A673 (cell line): Measurements from ENCODE around the gene GPR31. TPM values are rescaled to one million over a fixed set of nuclear protein-coding genes. Genes with fewer than 3 reads are reported as not detected.

Experiments
- BruUV-seq: library from RNA; stranded (reverse); fragments of 400-500 nt; replicated peaks from 2 replicates; lab custom pipeline; 2021; lab: Mats Ljungman, UMichigan
- CTCF ChIA-PET: fragments of 300-600 bp; sonication (Branson Sonifier 250); formaldehyde crosslinking; loops from one replicate; lab custom pipeline; 2022; ENCODE audit warnings: antibody characterized with exemption; lab: Charles Lee
- POLR2A ChIA-PET: fragments of 300-600 bp; sonication (Branson Sonifier 250); formaldehyde crosslinking; loops from one replicate; lab custom pipeline; 2022; ENCODE audit warnings: antibody characterized with exemption; ENCODE audit not compliant: low non-redundant PET; lab: Charles Lee
- DNase-seq: peaks from one replicate; pipeline ENCODE4 v3.0.0-alpha.2; 2015; ENCODE audit warnings: low spot score
- H3K27ac ChIP-seq: fragments of 200-600 bp; sonication (generic); 2 replicates; pipeline ENCODE4 v1.5.1; 2016; ENCODE audit warnings: mixed run types, low read depth, mild to moderate bottlenecking, mixed read lengths, antibody characterized with exemption, low read length; ENCODE audit not compliant: poor library complexity, severe bottlenecking
- H3K27me3 ChIP-seq: fragments of 200-600 bp; sonication (generic); replicated peaks from 2 replicates; pipeline ENCODE4 v1.6.1; 2017; ENCODE audit warnings: mixed run types, low read depth, mild to moderate bottlenecking, mixed read lengths, antibody characterized with exemption, low read length; ENCODE audit not compliant: insufficient read depth, poor library complexity
- H3K36me3 ChIP-seq: fragments of 200-600 bp; sonication (generic); 2 replicates; pipeline ENCODE4 v1.6.1; 2016; ENCODE audit warnings: mixed run types, mild to moderate bottlenecking, mixed read lengths, antibody characterized with exemption, low read length; ENCODE audit not compliant: insufficient read depth, poor library complexity, severe bottlenecking
- H3K4me1 ChIP-seq: fragments of 200-600 bp; sonication (generic); 2 replicates; pipeline ENCODE4 v1.6.1; 2017; ENCODE audit warnings: mixed run types, mild to moderate bottlenecking, mixed read lengths, antibody characterized with exemption, low read length; ENCODE audit not compliant: insufficient read depth, poor library complexity, severe bottlenecking
- H3K4me3 ChIP-seq: fragments of 200-600 bp; sonication (generic); 2 replicates; pipeline ENCODE4 v1.5.1; 2016; ENCODE audit warnings: low read depth, mixed run types, mild to moderate bottlenecking, mixed read lengths, low read length; ENCODE audit not compliant: poor library complexity, severe bottlenecking
- H3K9me3 ChIP-seq: fragments of 200-600 bp; sonication (generic); 2 replicates; pipeline ENCODE4 v1.6.1; 2016; ENCODE audit warnings: mixed run types, low read depth, mild to moderate bottlenecking, mixed read lengths, antibody characterized with exemption, low read length; ENCODE audit not compliant: poor library complexity, severe bottlenecking
- CTCF ChIP-seq: fragments of 300-800, 200-600 bp; sonication (generic); conservative IDR thresholded peaks from 2 replicates; pipeline ENCODE4 v1.5.1; 2017; ENCODE audit warnings: low read depth, mild to moderate bottlenecking, antibody characterized with exemption, low read length, moderate library complexity, mixed read lengths
- EZH2 ChIP-seq: fragments of 200-600 bp; sonication (generic); IDR thresholded peaks from 2 replicates; pipeline ENCODE4 v1.6.1; 2017; ENCODE audit warnings: borderline replicate concordance, low read depth, mild to moderate bottlenecking, mixed read lengths, antibody characterized with exemption, low read length; ENCODE audit not compliant: poor library complexity, severe bottlenecking
- intact Hi-C: fragments of 100-400 bp; cut with micrococcal nuclease; formaldehyde crosslinking; loops from one replicate; pipeline ENCODE4 v1.10.0; 2022; ENCODE audit not compliant: unreplicated experiment
- total RNA-seq: library from RNA; stranded (reverse); gene quantifications from 2 replicates; pipeline ENCODE4 v1.2.3, GENCODE V29; 2021

The GPR31 gene
- total RNA-seq, 1 experiment from 2014 or later = not detected

DNA sequence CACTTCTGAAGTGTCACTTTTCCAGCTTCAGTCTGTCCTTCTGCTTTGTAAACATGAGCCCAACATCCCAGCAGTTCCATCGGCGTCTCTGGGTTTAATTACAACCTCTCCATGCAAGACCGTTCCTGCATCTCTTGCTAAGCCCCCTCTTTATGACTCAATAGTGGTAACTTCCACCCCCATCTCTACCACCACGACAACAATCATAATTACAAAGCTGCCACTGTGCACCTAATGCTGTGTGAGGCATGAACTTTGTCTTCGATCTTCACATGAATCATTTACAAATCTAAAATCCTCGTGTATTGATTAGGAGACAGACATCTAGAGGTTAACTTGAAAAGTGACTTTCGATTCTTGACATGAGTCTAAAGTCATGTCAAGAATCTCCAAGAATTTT lies 39.8 kb downstream of the GPR31 start:
- Histone ChIP-seq H3K36me3 (no peaks in the 10 kb centered on the region), H3K4me1 (no peaks in the 10 kb centered on the region), H3K27ac (no peak overlapping the region), H3K4me3 (no peak overlapping the region), H3K9me3 (no peaks in the 10 kb centered on the region), H3K27me3 (peaks cover 5% of the 10 kb centered on the region)
- ChIA-PET CTCF (no interaction called here), POLR2A (no interaction called here)
- no peak for DNase-seq
- intact Hi-C loops = no loop called here
- no TSS peak for BruUV-seq
- no peak for TF ChIP-seq EZH2
- TF ChIP-seq CTCF = no peak

- no TSS peak for BruUV-seq
- Histone ChIP-seq H3K27ac (no peak overlapping the region), H3K4me1 (no peaks in the 10 kb centered on the region), H3K36me3 (no peaks in the 10 kb centered on the region), H3K27me3 (peaks cover 5% of the 10 kb centered on the region), H3K9me3 (no peaks in the 10 kb centered on the region), H3K4me3 (no peak overlapping the region)
- TF ChIP-seq EZH2 (no peak), CTCF (no peak)
- POLR2A ChIA-PET = no interaction called here
- DNase-seq = no peak
- intact Hi-C loops = no loop called here
- CTCF ChIA-PET = no interaction called here
Measured at GRCh38 chr6:167116838-167117228, 40.9 kb downstream of the GPR31 start.

GRCh38 chr6:167116109-167116837 lies 41.5 kb downstream of the GPR31 start:
- ChIA-PET POLR2A (no interaction called here), CTCF (no interaction called here)
- no TSS peak for BruUV-seq
- intact Hi-C loops = no loop called here
- no peak for DNase-seq
- Histone ChIP-seq H3K4me3 (no peak overlapping the region), H3K9me3 (no peaks in the 10 kb centered on the region), H3K27me3 (peaks cover 9% of the 10 kb centered on the region), H3K27ac (no peak overlapping the region), H3K36me3 (no peaks in the 10 kb centered on the region), H3K4me1 (no peaks in the 10 kb centered on the region)
- TF ChIP-seq EZH2 (no peak), CTCF (no peak)
